Mesendoderm (in vitro differentiated cells): Measurements from ENCODE around the gene USP14.

Experiments used
- DNase-seq: peaks from one replicate; pipeline ENCODE4 v3.0.0; 2013
- H2AK5ac ChIP-seq: 2 replicates; pipeline ENCODE4 v1.6.1; 2013; ENCODE audit warnings: low read length, inconsistent platforms
- H2BK120ac ChIP-seq: 2 replicates; pipeline ENCODE4 v1.6.1; 2013; ENCODE audit warnings: low read depth, mild to moderate bottlenecking, low read length, moderate library complexity, mixed read lengths
- H2BK15ac ChIP-seq: replicated peaks from 2 replicates; pipeline ENCODE4 v1.6.1; 2013; ENCODE audit warnings: low read depth, mild to moderate bottlenecking, moderate library complexity
- H2BK5ac ChIP-seq: 2 replicates; pipeline ENCODE4 v1.6.1; 2013; ENCODE audit warnings: low read length, inconsistent platforms
- H3K18ac ChIP-seq: 2 replicates; pipeline ENCODE4 v1.6.1; 2013; ENCODE audit warnings: mild to moderate bottlenecking, low read length, mixed read lengths
- H3K23ac ChIP-seq: one replicate; pipeline ENCODE4 v1.6.1; 2013; ENCODE audit warnings: low read length
- H3K27ac ChIP-seq: 2 replicates; pipeline ENCODE4 v1.5.1; 2013; ENCODE audit warnings: low read depth, mild to moderate bottlenecking, inconsistent platforms, low read length, moderate library complexity
- H3K27me3 ChIP-seq: 2 replicates; pipeline ENCODE4 v1.6.1; 2013; ENCODE audit warnings: low read length, control low read depth, mild to moderate bottlenecking, inconsistent platforms; ENCODE audit not compliant: insufficient read depth, poor library complexity
- H3K36me3 ChIP-seq: 2 replicates; pipeline ENCODE4 v1.6.1; 2013; ENCODE audit warnings: low read length, inconsistent platforms; ENCODE audit not compliant: control insufficient read depth, insufficient read depth
- H3K4ac ChIP-seq: one replicate; pipeline ENCODE4 v1.6.1; 2013; ENCODE audit warnings: low read depth, mild to moderate bottlenecking, low read length, moderate library complexity
- H3K4me1 ChIP-seq: 2 replicates; pipeline ENCODE4 v1.6.1; 2013; ENCODE audit warnings: low read depth, low read length, inconsistent platforms; ENCODE audit not compliant: control insufficient read depth
- H3K4me2 ChIP-seq: 2 replicates; pipeline ENCODE4 v1.6.1; 2013; ENCODE audit warnings: low read length
- H3K4me3 ChIP-seq: 2 replicates; pipeline ENCODE4 v1.5.1; 2013; ENCODE audit warnings: mild to moderate bottlenecking, low read length
- H3K56ac ChIP-seq: one replicate; pipeline ENCODE4 v1.6.1; 2013; ENCODE audit warnings: low read length
- H3K79me1 ChIP-seq: 2 replicates; pipeline ENCODE4 v1.6.1; 2013; ENCODE audit warnings: low read length, inconsistent platforms
- H3K79me2 ChIP-seq: 2 replicates; pipeline ENCODE4 v1.6.1; 2013; ENCODE audit warnings: mild to moderate bottlenecking, low read length; ENCODE audit not compliant: control insufficient read depth, insufficient read depth
- H3K9ac ChIP-seq: 2 replicates; pipeline ENCODE4 v1.6.1; 2013; ENCODE audit warnings: low read length, inconsistent platforms
- H4K5ac ChIP-seq: one replicate; pipeline ENCODE4 v1.6.1; 2013; ENCODE audit warnings: low read length
- H4K8ac ChIP-seq: one replicate; pipeline ENCODE4 v1.6.1; 2013; ENCODE audit warnings: low read depth, mild to moderate bottlenecking, control low read depth, low read length, moderate library complexity
- WGBS: extraction: QIAGEN DNeasy Blood & Tissue Kit; methylation state at CpG from one replicate; pipeline ENCODE4 v1.1.7; 2013; ENCODE audit warnings: low lambda C conversion rate, missing lambda C conversion rate; ENCODE audit not compliant: insufficient coverage; ENCODE audit errors: extremely low coverage; 5-methylcytosine and 5-hydroxymethylcytosine counted together

The USP14 gene

GRCh38 chr18:240175-240574 is 81.8 kb downstream of the USP14 start:
- Histone ChIP-seq H2BK15ac (no peak overlapping the region), H3K23ac (no peak overlapping the region), H2BK120ac (no peak overlapping the region), H2BK5ac (no peak overlapping the region), H4K5ac (no peak overlapping the region), H2AK5ac (no peak overlapping the region), H3K36me3 (no peaks in the 10 kb centered on the region), H3K4ac (no peak overlapping the region), H4K8ac (no peak overlapping the region), H3K79me2 (no peaks in the 10 kb centered on the region), H3K18ac (no peak overlapping the region), H3K56ac (no peak overlapping the region), H3K9ac (no peak overlapping the region), H3K79me1 (no peaks in the 10 kb centered on the region), H3K27ac (no peak overlapping the region), H3K4me2 (no peak overlapping the region), H3K4me1 (no peaks in the 10 kb centered on the region), H3K27me3 (no peaks in the 10 kb centered on the region), H3K4me3 (no peak overlapping the region)
- WGBS = no CpG with 5 or more reads among the region's 1 CpG
- DNase-seq = no peak

GRCh38 chr18:245282-245847 is 87.0 kb downstream of the USP14 start:
- Histone ChIP-seq H3K79me2 (no peaks in the 10 kb centered on the region), H3K56ac (no peak overlapping the region), H4K5ac (no peak overlapping the region), H3K23ac (no peak overlapping the region), H3K27me3 (no peaks in the 10 kb centered on the region), H4K8ac (no peak overlapping the region), H2BK5ac (no peak overlapping the region), H2BK120ac (no peak overlapping the region), H3K4me3 (no peak overlapping the region), H3K18ac (no peak overlapping the region), H2BK15ac (no peak overlapping the region), H3K79me1 (no peaks in the 10 kb centered on the region), H3K36me3 (no peaks in the 10 kb centered on the region), H3K4me1 (no peaks in the 10 kb centered on the region), H3K4me2 (no peak overlapping the region), H3K4ac (no peak overlapping the region), H3K27ac (no peak overlapping the region), H2AK5ac (no peak overlapping the region), H3K9ac (no peak overlapping the region)
- no CpG with 5 or more reads among the region's 2 CpGs for WGBS
- no peak for DNase-seq

- Histone ChIP-seq H3K36me3 (peaks cover 4% of the 10 kb centered on the region), H3K56ac (no peak overlapping the region), H3K23ac (no peak overlapping the region), H2BK15ac (no peak overlapping the region), H3K4me2 (no peak overlapping the region), H3K4ac (no peak overlapping the region), H3K27me3 (no peaks in the 10 kb centered on the region), H3K18ac (no peak overlapping the region), H3K79me1 (no peaks in the 10 kb centered on the region), H3K4me1 (no peaks in the 10 kb centered on the region), H3K4me3 (no peak overlapping the region), H4K8ac (no peak overlapping the region), H3K79me2 (no peaks in the 10 kb centered on the region), H2BK5ac (no peak overlapping the region), H3K27ac (no peak overlapping the region), H3K9ac (no peak overlapping the region), H4K5ac (no peak overlapping the region), H2BK120ac (no peak overlapping the region), H2AK5ac (no peak overlapping the region)
- no CpG with 5 or more reads among the region's 4 CpGs for WGBS
- no peak for DNase-seq
Measured at GRCh38 chr18:248053-248452, 89.7 kb downstream of the USP14 start.

- H3K23ac ChIP-seq = no peak overlapping the region
- no peak overlapping the region for H3K18ac ChIP-seq
- no peaks in the 10 kb centered on the region for H3K79me2 ChIP-seq
- peaks cover 4% of the 10 kb centered on the region for H3K36me3 ChIP-seq
- no peak overlapping the region for H2BK5ac ChIP-seq
- no peak overlapping the region for H2BK120ac ChIP-seq
- H4K5ac ChIP-seq = no peak overlapping the region
- DNase-seq = no peak
- no peak overlapping the region for H3K9ac ChIP-seq
- H3K4me2 ChIP-seq = no peak overlapping the region
- no peak overlapping the region for H3K4me3 ChIP-seq
- H2AK5ac ChIP-seq = no peak overlapping the region
- no peak overlapping the region for H2BK15ac ChIP-seq
- no peak overlapping the region for H4K8ac ChIP-seq
- no peaks in the 10 kb centered on the region for H3K4me1 ChIP-seq
- H3K56ac ChIP-seq = no peak overlapping the region
- no CpG with 5 or more reads among the region's 2 CpGs for WGBS
- no peak overlapping the region for H3K27ac ChIP-seq
- H3K4ac ChIP-seq = no peak overlapping the region
- no peaks in the 10 kb centered on the region for H3K79me1 ChIP-seq
- H3K27me3 ChIP-seq = no peaks in the 10 kb centered on the region
Measured at GRCh38 chr18:250685-251084, 92.3 kb downstream of the USP14 start.

GRCh38 chr18:251572-251971 is 93.2 kb downstream of the USP14 start:
- no peak overlapping the region for H3K9ac ChIP-seq
- no peak overlapping the region for H3K4ac ChIP-seq
- no peak overlapping the region for H3K4me2 ChIP-seq
- no peak overlapping the region for H3K56ac ChIP-seq
- peaks cover 4% of the 10 kb centered on the region for H3K36me3 ChIP-seq
- H3K23ac ChIP-seq = no peak overlapping the region
- H2AK5ac ChIP-seq = no peak overlapping the region
- no peak overlapping the region for H2BK5ac ChIP-seq
- H3K4me3 ChIP-seq = no peak overlapping the region
- no peak overlapping the region for H3K18ac ChIP-seq
- H3K79me2 ChIP-seq = no peaks in the 10 kb centered on the region
- no peak overlapping the region for H2BK120ac ChIP-seq
- no peak overlapping the region for H3K27ac ChIP-seq
- no peak overlapping the region for H4K5ac ChIP-seq
- H3K79me1 ChIP-seq = no peaks in the 10 kb centered on the region
- WGBS = no CpG with 5 or more reads among the region's 5 CpGs
- H4K8ac ChIP-seq = no peak overlapping the region
- H2BK15ac ChIP-seq = no peak overlapping the region
- H3K27me3 ChIP-seq = no peaks in the 10 kb centered on the region
- no peak for DNase-seq
- no peaks in the 10 kb centered on the region for H3K4me1 ChIP-seq

GRCh38 chr18:253121-253520 is 94.8 kb downstream of the USP14 start:
- Histone ChIP-seq H3K4me1 (no peaks in the 10 kb centered on the region), H2BK5ac (no peak overlapping the region), H3K56ac (no peak overlapping the region), H3K23ac (no peak overlapping the region), H4K5ac (no peak overlapping the region), H3K4me2 (no peak overlapping the region), H3K79me1 (no peaks in the 10 kb centered on the region), H3K27ac (no peak overlapping the region), H2BK15ac (no peak overlapping the region), H3K18ac (no peak overlapping the region), H4K8ac (no peak overlapping the region), H3K4ac (no peak overlapping the region), H3K79me2 (no peaks in the 10 kb centered on the region), H3K9ac (no peak overlapping the region), H2BK120ac (no peak overlapping the region), H3K4me3 (no peak overlapping the region), H2AK5ac (no peak overlapping the region), H3K27me3 (no peaks in the 10 kb centered on the region), H3K36me3 (peaks cover 8% of the 10 kb centered on the region)
- WGBS = no CpG with 5 or more reads among the region's 1 CpG
- DNase-seq = no peak
